Measurements from ENCODE around the gene SDE2.
"Not testable (repeated sequence)": the region's sequence is repeated elsewhere in the genome, so short reads cannot be mapped to it uniquely, and the experiment has no call there.

SDE2 gene

GRCh38 chr1:226006686-226007085, 7.5 kb upstream of the SDE2 start:
- DNase-seq (ENCODE audit: low read depth, low spot score): no peak

- no peak for DNase-seq (ENCODE audit: low read depth, low spot score)
These were observed 5.3 kb upstream of the SDE2 start for GRCh38 chr1:226004396-226004795.

GRCh38 chr1:226003502-226004170, 4.5 kb upstream of the SDE2 start:
- no peak for DNase-seq (ENCODE audit: low read depth, low spot score)

GRCh38 chr1:226002667-226003501, 3.7 kb upstream of the SDE2 start:
- no peak for DNase-seq (ENCODE audit: low read depth, low spot score)

- no peak for DNase-seq (ENCODE audit: low read depth, low spot score)
These were observed 3.0 kb upstream of the SDE2 start for GRCh38 chr1:226001963-226002666.

GRCh38 chr1:226001088-226001487, 1.9 kb upstream of the SDE2 start:
- no peak for DNase-seq (ENCODE audit: low read depth, low spot score)

- not testable (repeated sequence) for DNase-seq (ENCODE audit: low read depth, low spot score)
These were observed 1.4 kb upstream of the SDE2 start for GRCh38 chr1:226000493-226001081.

GRCh38 chr1:225999912-226000337, 782 bp upstream of the SDE2 start:
- DNase-seq (ENCODE audit: low read depth, low spot score): peak; percentile 3

- no peak for DNase-seq (ENCODE audit: low read depth, low spot score)
These were observed 450 bp downstream of the SDE2 start for GRCh38 chr1:225998560-225999226.

GRCh38 chr1:225996946-225997545, 2.1 kb downstream of the SDE2 start:
- DNase-seq (ENCODE audit: low read depth, low spot score): no peak

- no peak for DNase-seq (ENCODE audit: low read depth, low spot score)
These were observed 3.0 kb downstream of the SDE2 start for GRCh38 chr1:225995919-225996864.

GRCh38 chr1:225990705-225991464, 8.3 kb downstream of the SDE2 start:
- DNase-seq (ENCODE audit: low read depth, low spot score): no peak

- DNase-seq (ENCODE audit: low read depth, low spot score): no peak
These were observed 11.4 kb downstream of the SDE2 start for GRCh38 chr1:225987491-225988316.

GRCh38 chr1:225981714-225982113, 17.4 kb downstream of the SDE2 start:
- no peak for DNase-seq (ENCODE audit: low read depth, low spot score)

- DNase-seq (ENCODE audit: low read depth, low spot score): no peak
These were observed 18.9 kb downstream of the SDE2 start for GRCh38 chr1:225980005-225980836.

GRCh38 chr1:225979421-225979820, 19.7 kb downstream of the SDE2 start:
- no peak for DNase-seq (ENCODE audit: low read depth, low spot score)

All from activated CD4-positive, CD25-positive, alpha-beta regulatory T cell treated with anti-CD3 and anti-CD28 coated beads, Interleukin-2, amount 50 U/mL, for 16 hours (primary cell).